ENCODE data around the gene APOA5. TPM values are rescaled to one million over a fixed set of nuclear protein-coding genes. Genes with fewer than 3 reads are reported as not detected.
A peak's percentile ranks its signal among the peaks of the same experiment; 100 is the strongest.

APOA5 gene
- total and polyA plus RNA-seq, 2 of the 13 experiments (the other 11 are each of a cell fraction or from before 2014, with no cell fraction given) = 44.0 to 49.1 TPM

DNA sequence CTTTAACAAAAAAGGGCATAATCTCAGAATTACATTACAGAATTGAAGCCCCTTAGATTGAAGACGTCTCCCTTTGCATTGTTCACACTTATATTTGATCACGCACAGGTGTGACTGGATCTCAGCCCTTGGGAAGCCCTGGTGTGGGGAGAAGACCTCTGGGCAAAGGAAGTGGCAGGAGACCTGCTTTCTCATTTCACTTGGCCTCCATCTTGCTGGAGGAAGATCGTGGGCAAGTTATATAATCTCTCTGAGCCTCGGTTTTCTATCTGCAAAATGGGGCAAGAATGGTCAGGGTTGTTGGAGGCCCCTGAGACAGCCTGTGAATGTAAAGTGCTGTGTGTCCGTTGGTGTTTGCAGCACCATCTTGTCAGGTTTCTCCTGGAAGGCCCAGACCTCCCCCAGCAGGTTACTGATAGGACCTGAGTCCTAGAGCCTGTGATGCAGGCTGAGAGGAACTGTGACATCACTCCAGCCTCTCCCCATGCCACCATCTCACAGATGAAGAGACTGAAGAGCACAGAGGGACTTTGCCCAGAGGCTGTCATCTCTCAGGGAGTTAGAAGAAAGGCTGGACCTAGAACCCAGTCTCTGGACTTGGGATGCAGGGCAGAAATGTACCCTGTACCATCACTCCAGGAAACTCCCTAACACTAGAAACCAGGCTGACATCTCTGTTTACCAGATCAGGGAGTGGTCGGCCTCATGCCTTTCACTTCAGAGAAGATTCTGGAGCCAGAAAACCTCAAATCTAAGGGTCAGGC is 46.8 kb upstream of the APOA5 start (continued):
- TF ChIP-seq, protein P1, sequence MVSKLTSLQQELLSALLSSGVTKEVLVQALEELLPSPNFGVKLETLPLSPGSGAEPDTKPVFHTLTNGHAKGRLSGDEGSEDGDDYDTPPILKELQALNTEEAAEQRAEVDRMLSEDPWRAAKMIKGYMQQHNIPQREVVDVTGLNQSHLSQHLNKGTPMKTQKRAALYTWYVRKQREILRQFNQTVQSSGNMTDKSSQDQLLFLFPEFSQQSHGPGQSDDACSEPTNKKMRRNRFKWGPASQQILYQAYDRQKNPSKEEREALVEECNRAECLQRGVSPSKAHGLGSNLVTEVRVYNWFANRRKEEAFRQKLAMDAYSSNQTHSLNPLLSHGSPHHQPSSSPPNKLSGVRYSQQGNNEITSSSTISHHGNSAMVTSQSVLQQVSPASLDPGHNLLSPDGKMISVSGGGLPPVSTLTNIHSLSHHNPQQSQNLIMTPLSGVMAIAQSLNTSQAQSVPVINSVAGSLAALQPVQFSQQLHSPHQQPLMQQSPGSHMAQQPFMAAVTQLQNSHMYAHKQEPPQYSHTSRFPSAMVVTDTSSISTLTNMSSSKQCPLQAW (CRISPR knock-in tag; IDR thresholded peaks at IDR 0.05) = no peak
- no peak for TF ChIP-seq GATAD2A (CRISPR knock-in tag; IDR thresholded peaks at IDR 0.05)
- TF ChIP-seq GATAD1 (CRISPR knock-in tag; IDR thresholded peaks at IDR 0.05) = no peak
- TF ChIP-seq PHF5A (CRISPR knock-in tag; IDR thresholded peaks at IDR 0.05; ENCODE audit: low read depth, unreplicated experiment) = no peak
- no peak for TF ChIP-seq PRMT3 (CRISPR knock-in tag; IDR thresholded peaks at IDR 0.05; ENCODE audit: borderline replicate concordance, low read depth)
- TF ChIP-seq, protein P2, sequence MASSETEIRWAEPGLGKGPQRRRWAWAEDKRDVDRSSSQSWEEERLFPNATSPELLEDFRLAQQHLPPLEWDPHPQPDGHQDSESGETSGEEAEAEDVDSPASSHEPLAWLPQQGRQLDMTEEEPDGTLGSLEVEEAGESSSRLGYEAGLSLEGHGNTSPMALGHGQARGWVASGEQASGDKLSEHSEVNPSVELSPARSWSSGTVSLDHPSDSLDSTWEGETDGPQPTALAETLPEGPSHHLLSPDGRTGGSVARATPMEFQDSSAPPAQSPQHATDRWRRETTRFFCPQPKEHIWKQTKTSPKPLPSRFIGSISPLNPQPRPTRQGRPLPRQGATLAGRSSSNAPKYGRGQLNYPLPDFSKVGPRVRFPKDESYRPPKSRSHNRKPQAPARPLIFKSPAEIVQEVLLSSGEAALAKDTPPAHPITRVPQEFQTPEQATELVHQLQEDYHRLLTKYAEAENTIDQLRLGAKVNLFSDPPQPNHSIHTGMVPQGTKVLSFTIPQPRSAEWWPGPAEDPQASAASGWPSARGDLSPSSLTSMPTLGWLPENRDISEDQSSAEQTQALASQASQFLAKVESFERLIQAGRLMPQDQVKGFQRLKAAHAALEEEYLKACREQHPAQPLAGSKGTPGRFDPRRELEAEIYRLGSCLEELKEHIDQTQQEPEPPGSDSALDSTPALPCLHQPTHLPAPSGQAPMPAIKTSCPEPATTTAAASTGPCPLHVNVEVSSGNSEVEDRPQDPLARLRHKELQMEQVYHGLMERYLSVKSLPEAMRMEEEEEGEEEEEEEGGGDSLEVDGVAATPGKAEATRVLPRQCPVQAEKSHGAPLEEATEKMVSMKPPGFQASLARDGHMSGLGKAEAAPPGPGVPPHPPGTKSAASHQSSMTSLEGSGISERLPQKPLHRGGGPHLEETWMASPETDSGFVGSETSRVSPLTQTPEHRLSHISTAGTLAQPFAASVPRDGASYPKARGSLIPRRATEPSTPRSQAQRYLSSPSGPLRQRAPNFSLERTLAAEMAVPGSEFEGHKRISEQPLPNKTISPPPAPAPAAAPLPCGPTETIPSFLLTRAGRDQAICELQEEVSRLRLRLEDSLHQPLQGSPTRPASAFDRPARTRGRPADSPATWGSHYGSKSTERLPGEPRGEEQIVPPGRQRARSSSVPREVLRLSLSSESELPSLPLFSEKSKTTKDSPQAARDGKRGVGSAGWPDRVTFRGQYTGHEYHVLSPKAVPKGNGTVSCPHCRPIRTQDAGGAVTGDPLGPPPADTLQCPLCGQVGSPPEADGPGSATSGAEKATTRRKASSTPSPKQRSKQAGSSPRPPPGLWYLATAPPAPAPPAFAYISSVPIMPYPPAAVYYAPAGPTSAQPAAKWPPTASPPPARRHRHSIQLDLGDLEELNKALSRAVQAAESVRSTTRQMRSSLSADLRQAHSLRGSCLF (CRISPR knock-in tag; IDR thresholded peaks at IDR 0.05; ENCODE audit: borderline replicate concordance) = no peak
- no peak for TF ChIP-seq CHCHD3 (CRISPR knock-in tag; IDR thresholded peaks at IDR 0.05)
- no peak for TF ChIP-seq ZSCAN29 (CRISPR knock-in tag; conservative IDR thresholded peaks at IDR 0.05)
- TF ChIP-seq TBP (CRISPR knock-in tag; IDR thresholded peaks at IDR 0.05) = no peak
- no peak for TF ChIP-seq ZNF10 (CRISPR knock-in tag; IDR thresholded peaks at IDR 0.05; ENCODE audit: borderline replicate concordance, low read depth)
- TF ChIP-seq, protein P3, sequence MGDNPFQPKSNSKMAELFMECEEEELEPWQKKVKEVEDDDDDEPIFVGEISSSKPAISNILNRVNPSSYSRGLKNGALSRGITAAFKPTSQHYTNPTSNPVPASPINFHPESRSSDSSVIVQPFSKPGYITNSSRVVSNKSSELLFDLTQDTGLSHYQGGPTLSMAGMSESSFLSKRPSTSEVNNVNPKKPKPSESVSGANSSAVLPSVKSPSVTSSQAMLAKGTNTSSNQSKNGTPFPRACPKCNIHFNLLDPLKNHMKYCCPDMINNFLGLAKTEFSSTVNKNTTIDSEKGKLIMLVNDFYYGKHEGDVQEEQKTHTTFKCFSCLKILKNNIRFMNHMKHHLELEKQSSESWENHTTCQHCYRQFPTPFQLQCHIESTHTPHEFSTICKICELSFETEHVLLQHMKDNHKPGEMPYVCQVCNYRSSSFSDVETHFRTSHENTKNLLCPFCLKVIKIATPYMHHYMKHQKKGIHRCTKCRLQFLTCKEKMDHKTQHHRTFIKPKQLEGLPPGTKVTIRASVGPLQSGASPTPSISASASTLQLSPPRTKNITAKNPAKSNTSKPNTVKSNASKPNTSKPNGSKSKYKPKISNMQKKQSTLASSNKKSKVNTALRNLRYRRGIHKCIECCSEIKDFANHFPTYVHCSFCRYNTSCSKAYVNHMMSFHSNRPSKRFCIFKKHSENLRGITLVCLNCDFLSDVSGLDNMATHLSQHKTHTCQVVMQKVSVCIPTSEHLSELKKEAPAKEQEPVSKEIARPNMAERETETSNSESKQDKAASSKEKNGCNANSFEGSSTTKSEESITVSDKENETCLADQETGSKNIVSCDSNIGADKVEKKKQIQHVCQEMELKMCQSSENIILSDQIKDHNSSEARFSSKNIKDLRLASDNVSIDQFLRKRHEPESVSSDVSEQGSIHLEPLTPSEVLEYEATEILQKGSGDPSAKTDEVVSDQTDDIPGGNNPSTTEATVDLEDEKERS (CRISPR knock-in tag; IDR thresholded peaks at IDR 0.05) = no peak
- TF ChIP-seq, protein P4, sequence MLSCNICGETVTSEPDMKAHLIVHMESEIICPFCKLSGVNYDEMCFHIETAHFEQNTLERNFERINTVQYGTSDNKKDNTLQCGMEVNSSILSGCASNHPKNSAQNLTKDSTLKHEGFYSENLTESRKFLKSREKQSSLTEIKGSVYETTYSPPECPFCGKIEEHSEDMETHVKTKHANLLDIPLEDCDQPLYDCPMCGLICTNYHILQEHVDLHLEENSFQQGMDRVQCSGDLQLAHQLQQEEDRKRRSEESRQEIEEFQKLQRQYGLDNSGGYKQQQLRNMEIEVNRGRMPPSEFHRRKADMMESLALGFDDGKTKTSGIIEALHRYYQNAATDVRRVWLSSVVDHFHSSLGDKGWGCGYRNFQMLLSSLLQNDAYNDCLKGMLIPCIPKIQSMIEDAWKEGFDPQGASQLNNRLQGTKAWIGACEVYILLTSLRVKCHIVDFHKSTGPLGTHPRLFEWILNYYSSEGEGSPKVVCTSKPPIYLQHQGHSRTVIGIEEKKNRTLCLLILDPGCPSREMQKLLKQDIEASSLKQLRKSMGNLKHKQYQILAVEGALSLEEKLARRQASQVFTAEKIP (CRISPR knock-in tag; IDR thresholded peaks at IDR 0.05; ENCODE audit: borderline replicate concordance) = no peak
- no peak for TF ChIP-seq XRCC5 (optimal IDR thresholded peaks at IDR 0.05; ENCODE audit: low read length)
- TF ChIP-seq HOXA3 (CRISPR knock-in tag; IDR thresholded peaks at IDR 0.05) = peak; percentile 47; the same call in 1 of the 2 replicates
- TF ChIP-seq ZKSCAN5 (CRISPR knock-in tag; IDR thresholded peaks at IDR 0.05) = no peak
- TF ChIP-seq ZFP36L2 (CRISPR knock-in tag; IDR thresholded peaks at IDR 0.05) = no peak
- TF ChIP-seq ZNF607 (CRISPR knock-in tag; IDR thresholded peaks at IDR 0.05; ENCODE audit: borderline replicate concordance) = no peak

All from HepG2 (cell line).